Stimulated activated CD8-positive, alpha-beta memory T cell treated with anti-CD3 and anti-CD28 coated beads, Interleukin-7, amount 100 ng/mL, for 24 hours (primary cell): ENCODE data around the gene TPPP3.
A peak's percentile ranks its signal among the peaks of the same experiment; 100 is the strongest.

Experiments
- DNase-seq: peaks from one replicate; pipeline ENCODE4 v3.0.0-alpha.2; 2020; ENCODE audit warnings: low read depth

TPPP3 gene

GRCh38 chr16:67393111-67393787 is at the start of gene TPPP3:
Gene TPPP3 (minus strand): TSS chr16:67393498. CDS start chr16:67391111, 2,387 bp downstream.
- DNase-seq = no peak

DNA sequence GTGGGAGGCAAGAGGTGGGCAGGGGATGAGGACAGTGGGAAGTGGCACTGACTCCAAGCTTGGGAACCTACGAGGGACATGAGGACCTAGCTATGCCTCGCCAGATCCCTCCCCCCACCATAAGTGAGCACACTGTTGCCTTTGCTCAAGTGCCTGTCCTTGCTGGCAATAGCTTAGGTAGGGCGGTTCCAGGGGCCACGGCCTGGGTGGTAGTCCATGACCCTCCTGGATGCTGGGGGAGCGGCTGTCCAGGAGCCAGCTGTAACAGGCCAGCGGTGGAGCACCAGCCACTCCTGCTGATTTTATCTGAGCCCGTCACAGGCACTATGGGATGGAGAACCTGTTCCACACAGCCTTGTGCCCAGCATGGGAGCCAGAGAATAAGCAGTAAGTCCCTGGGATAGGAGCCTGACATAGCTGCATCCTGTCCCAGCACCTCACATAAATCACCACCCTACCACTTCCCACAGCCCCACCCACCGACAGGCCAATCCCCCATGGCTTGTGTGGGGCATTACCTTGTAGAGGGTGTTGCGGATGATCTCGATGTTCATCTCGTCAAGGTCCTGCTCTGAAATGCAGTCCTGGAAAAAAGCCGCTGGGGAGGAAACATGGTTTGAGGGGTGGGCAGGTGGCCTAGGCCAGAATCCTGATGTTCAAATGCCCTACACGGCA is 49.4 kb upstream of the TPPP3 start:
- DNase-seq = no peak

DNA sequence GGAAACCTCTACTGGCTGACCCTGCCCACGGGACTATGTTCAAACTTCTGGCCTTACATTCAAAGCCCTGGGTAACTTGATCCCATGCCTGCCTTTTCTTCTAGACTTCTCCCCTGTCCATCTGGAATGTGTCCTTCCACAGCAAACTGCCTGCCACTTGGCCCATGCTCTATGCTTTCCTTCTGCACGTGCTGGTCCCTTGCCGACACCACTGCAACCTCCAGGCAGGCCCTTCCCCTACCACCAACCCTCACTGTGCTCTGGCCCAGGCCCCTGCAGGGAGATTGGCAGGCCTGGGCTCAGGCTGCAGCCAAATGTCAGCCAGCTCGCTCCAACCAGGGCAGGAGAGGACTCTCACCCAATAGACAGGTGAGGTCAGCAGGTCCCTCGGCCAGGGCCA is 48.6 kb upstream of the TPPP3 start:
- DNase-seq = no peak

DNA sequence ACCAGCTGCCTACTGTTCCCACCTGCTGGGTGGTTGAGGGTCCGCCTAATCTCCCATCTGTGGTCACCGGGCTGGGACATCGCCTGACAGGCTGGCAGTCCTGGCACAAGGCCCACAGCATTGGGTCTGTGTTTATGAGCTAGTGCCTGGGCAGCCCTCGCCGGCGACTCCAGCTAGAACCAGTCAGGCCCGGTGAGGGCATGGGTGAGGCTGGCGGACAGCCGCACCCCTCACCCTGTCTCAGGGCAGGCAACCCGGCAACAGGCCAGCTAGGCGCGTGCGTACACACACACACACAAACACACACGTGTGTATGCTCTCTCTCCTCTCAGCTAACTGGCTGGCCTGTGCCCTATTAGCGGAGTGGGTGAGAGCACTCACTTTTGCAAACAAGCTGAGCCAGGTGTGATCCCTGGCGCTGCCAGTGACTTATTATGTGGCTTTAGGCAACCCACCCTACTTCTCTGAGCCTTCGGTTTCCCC is 48.0 kb upstream of the TPPP3 start:
- no peak for DNase-seq

DNA sequence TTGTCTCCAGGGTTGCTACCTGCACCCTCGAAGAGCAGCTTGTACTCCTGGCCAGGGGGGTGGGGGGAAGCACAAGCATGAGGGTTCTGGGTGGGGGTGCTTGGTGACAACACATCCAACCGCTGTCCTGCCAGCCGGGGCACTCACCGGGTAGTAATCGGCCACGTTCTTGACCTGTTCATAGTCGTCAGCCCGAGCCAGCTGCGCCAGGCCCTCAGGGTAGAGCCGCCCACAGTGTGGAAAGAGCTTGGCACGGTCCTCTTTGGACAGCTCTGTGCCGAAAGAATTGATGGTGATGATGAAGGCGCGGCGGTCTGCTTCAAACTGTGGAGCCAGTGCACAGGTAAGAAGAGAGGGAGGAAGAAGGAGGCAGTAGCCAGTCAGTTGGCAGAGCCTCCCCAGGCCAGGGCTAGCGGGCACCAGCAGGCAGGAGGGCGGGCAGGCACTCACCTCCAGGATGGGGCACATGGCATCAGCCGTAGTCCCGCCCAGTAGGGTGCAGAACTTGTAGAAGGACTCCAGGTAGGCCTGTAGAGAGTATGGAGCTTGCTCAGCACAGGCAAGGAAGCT is 45.6 kb upstream of the TPPP3 start:
- DNase-seq = no peak

- DNase-seq = no peak
Measured at GRCh38 chr16:67438098-67438791, 44.9 kb upstream of the TPPP3 start.

- no peak for DNase-seq
Measured at GRCh38 chr16:67437513-67437912, 44.2 kb upstream of the TPPP3 start.

GRCh38 chr16:67436640-67437193 is 43.4 kb upstream of the TPPP3 start:
- DNase-seq = no peak

- DNase-seq = no peak
Measured at GRCh38 chr16:67435758-67436164, 42.5 kb upstream of the TPPP3 start.

GRCh38 chr16:67433131-67433719 is 39.9 kb upstream of the TPPP3 start:
- no peak for DNase-seq

DNA sequence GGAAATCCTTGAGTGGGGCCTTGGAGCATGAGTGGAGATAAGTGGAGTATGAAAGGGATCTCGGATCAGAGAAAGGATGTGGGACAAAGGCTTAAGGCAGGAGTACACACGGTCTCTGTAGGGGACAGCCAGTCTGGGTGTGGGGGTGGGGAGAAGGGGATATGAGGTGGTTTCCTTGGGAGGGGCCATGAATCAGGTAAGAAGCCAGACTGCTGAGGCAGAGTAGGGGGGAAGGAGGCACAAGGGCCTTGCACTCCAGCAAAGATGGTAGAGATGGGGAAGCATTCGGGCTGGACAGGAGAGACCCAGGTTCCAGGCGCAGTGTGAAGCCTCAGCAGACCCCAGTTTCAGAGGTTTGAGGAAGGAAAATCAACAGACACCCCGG is 39.2 kb upstream of the TPPP3 start:
- DNase-seq = no peak

DNA sequence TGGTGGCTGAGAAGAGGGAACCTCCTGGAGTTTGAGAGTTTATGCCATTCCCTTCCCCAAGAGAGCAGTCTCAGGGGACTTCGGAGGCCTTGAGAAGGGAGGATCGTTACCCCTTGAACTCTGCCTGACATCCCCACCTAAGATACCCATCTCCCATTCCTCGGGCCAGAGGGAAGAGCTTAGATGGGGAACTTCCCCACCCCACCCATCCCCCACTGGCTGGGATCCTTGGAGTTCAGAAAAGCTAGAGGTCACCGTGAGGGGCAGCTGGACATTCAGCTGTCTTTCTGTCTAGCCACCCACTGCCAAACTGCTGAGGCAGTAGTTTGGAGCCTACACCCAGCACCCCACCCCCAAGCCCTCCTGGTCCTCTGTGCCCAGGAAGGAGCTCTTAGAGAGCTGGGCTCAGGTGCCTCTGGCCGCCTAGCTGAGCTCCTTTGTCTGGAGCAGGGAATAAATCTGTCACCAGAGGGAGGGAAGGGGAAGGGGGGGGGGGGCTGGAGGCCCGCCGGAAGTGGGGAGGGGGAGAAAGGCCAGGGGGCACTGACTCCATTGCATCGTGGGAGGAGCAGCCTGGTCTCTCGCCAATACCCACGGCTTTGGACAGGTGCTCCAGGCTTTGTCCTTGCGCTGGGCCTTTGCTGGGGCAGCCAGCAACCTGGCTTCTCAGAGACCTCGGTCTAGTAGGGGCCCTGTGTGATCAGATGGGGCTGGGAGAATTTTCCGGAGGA is 38.6 kb upstream of the TPPP3 start:
- no peak for DNase-seq

DNA sequence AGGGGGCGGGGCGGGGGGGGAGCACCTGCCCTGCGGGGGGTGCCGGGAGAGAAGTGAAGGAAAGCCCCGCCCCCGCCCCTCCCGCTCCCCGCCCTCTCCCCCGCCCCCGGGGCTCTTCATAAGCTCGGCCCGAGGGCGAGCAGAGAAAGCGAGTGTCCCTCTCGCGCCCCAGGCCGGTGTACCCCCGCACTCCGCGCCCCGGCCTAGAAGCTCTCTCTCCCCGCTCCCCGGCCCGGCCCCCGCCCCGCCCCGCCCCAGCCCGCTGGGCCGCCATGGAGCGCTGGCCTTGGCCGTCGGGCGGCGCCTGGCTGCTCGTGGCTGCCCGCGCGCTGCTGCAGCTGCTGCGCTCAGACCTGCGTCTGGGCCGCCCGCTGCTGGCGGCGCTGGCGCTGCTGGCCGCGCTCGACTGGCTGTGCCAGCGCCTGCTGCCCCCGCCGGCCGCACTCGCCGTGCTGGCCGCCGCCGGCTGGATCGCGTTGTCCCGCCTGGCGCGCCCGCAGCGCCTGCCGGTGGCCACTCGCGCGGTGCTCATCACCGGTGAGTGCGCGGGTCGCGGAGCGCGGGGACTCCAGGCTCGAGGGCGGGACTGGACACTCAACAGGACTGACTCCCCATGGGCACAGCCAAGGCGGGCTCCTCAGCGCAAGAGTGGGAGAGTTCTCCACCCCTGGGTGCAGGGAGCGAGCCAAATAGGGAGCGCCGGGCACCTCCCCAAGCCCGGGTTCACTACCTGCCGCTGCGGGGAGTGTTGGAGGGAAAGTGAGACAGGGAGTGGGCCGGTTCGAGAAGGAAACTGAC is 37.9 kb upstream of the TPPP3 start, which contains the start of gene HSD11B2:
TSS of gene HSD11B2 (plus strand) at position 145 of the 798 bp plus-strand sequence. CDS start at position 273, 128 bp downstream.
- no peak for DNase-seq

GRCh38 chr16:67430504-67430976 is 37.2 kb upstream of the TPPP3 start:
- no peak for DNase-seq

GRCh38 chr16:67429799-67430503 is 36.7 kb upstream of the TPPP3 start:
- DNase-seq = no peak

DNA sequence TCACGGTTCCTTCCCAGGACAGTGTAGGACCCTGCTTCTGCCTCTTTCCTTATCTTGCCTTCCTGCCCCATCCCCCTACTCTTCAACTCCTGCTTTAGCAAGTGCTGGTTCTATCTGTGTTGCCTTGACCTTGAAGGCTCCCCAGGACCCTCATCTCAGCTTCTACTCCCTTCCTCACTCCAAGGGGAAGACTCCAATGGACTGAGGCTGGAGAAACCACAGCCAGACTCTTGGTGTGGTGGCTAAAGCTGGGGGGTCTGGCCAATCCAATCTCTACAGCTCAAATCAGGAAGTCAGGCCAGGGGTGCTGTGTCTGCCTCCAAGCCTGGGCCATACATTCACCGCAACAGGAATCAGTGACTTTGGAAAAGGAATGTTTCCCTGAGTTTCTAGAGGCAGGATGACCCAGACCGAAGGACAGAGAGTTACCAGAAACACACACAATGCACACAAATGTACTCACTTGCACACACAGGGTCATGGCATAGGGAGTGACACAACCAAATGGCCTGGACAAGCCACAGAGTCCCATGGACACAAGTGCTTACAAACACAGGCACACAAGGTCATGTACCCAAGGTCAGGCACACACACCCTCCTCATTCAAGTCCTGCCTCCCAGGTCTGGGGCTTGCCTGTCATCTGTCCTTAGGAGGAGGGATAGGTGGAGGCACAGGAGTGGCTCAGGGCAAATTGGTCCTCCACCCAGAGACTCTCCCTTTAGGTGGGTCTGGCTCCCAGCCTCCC is 35.9 kb upstream of the TPPP3 start:
- no peak for DNase-seq

GRCh38 chr16:67428146-67428731 is 34.9 kb upstream of the TPPP3 start:
- peak; percentile 27 for DNase-seq

- DNase-seq = no peak
Measured at GRCh38 chr16:67426950-67427349, 33.7 kb upstream of the TPPP3 start.
